Neural cell (in vitro differentiated cells): ENCODE measurements around the gene MAG.

Experiments used
- CTCF ChIP-seq: fragments of 450-650 bp; IDR thresholded peaks from 2 replicates; pipeline ENCODE4 v1.5.1; 2014; ENCODE audit warnings: antibody characterized with exemption, mild to moderate bottlenecking, moderate library complexity; ENCODE audit not compliant: poor library complexity, severe bottlenecking
- EP300 ChIP-seq: fragments of 450-650 bp; conservative IDR thresholded peaks from 2 replicates; pipeline ENCODE4 v1.6.1; 2014; ENCODE audit warnings: antibody characterized with exemption, mild to moderate bottlenecking, moderate library complexity; ENCODE audit not compliant: poor library complexity, severe bottlenecking
- EZH2 ChIP-seq: fragments of 200-600, 300-800 bp; shearing (Covaris generic), sonication (generic); IDR thresholded peaks from 2 replicates; pipeline ENCODE4 v1.6.1; 2014; ENCODE audit warnings: antibody characterized with exemption, low read length, borderline replicate concordance, mild to moderate bottlenecking; ENCODE audit not compliant: insufficient read depth, poor library complexity, severe bottlenecking
- MXI1 ChIP-seq: fragments of 450-650 bp; conservative IDR thresholded peaks from 2 replicates; pipeline ENCODE4 v1.6.1; 2014; ENCODE audit warnings: antibody characterized with exemption, mild to moderate bottlenecking; ENCODE audit not compliant: poor library complexity, severe bottlenecking
- POLR2AphosphoS5 ChIP-seq: IDR thresholded peaks from 2 replicates; pipeline ENCODE4 v1.6.1; 2012
- RAD21 ChIP-seq: fragments of 450-650 bp; conservative IDR thresholded peaks from 2 replicates; pipeline ENCODE4 v1.6.1; 2014; ENCODE audit warnings: antibody characterized with exemption, mild to moderate bottlenecking, moderate library complexity
- REST ChIP-seq: IDR thresholded peaks from 2 replicates; pipeline ENCODE4 v1.6.1; 2012; ENCODE audit warnings: borderline replicate concordance
- SMC3 ChIP-seq: fragments of 450-650 bp; conservative IDR thresholded peaks from 2 replicates; pipeline ENCODE4 v1.6.1; 2014; ENCODE audit warnings: antibody characterized with exemption, mild to moderate bottlenecking, moderate library complexity; ENCODE audit not compliant: poor library complexity
- TAF1 ChIP-seq: IDR thresholded peaks from 2 replicates; pipeline ENCODE4 v1.6.1; 2012; ENCODE audit warnings: low read depth

- TF ChIP-seq REST (no peak), CTCF (no peak), SMC3 (no peak), POLR2AphosphoS5 (no peak), MXI1 (no peak), EZH2 (no peak), RAD21 (no peak), EP300 (no peak), TAF1 (no peak)
These were observed 6.9 kb upstream of the MAG start for GRCh38 chr19:35285095-35285449.
